Endothelial cell of umbilical vein (primary cell): Measurements from ENCODE around the gene CELF3. TPM values are rescaled to one million over a fixed set of nuclear protein-coding genes. Genes with fewer than 3 reads are reported as not detected.

Experiments
- BruUV-seq: library from RNA; stranded (reverse); fragments of 400-500 nt; replicated peaks from 2 replicates; lab custom pipeline; 2021; lab: Mats Ljungman, UMichigan
- CTCF ChIA-PET: fragments of 300-600, 350-600 bp; sonication (Branson Sonifier 250); formaldehyde crosslinking; loops from one replicate; lab custom pipeline; 2021; ENCODE audit warnings: antibody characterized with exemption, inconsistent platforms; lab: Charles Lee
- POLR2A ChIA-PET: fragments of 300-600, 350-600 bp; sonication (Branson Sonifier 250); formaldehyde crosslinking; loops from one replicate; lab custom pipeline; 2021; ENCODE audit warnings: antibody characterized with exemption, inconsistent platforms; lab: Charles Lee
- DNase-seq: peaks from one replicate; pipeline ENCODE4 v3.0.0-alpha.2; 2011; ENCODE audit warnings: low read depth, low spot score
- FAIRE-seq: peaks from 2 replicates; lab custom pipeline; 2011; peaks lifted over from hg19 to GRCh38; lab: Jason Lieb, UNC
- H2AFZ ChIP-seq: 2 replicates; pipeline ENCODE4 v1.6.0; 2012; ENCODE audit warnings: low read depth, low read length, control low read depth, inconsistent platforms
- H3K27ac ChIP-seq: 2 replicates; pipeline ENCODE4 v1.5.1; 2011; ENCODE audit warnings: low read depth, mild to moderate bottlenecking, control low read depth, low read length, moderate library complexity; ENCODE audit not compliant: insufficient read depth
- H3K27me3 ChIP-seq, 2 experiments: 2 replicates each; pipeline versions ENCODE4 v1.6.0 to v1.6.1; 2011; ENCODE audit warnings: low read length in 2 of 2, mixed read lengths in 1 of 2; ENCODE audit not compliant: control insufficient read depth in 2 of 2, insufficient read depth in 2 of 2
- H3K36me3 ChIP-seq, 2 experiments: 2 replicates in 1 of 2; 3 replicates in 1 of 2; pipeline ENCODE4 v1.5.1; 2011; ENCODE audit warnings: low read length in 2 of 2, mild to moderate bottlenecking in 1 of 2, moderate library complexity in 1 of 2; ENCODE audit not compliant: control insufficient read depth in 2 of 2, insufficient read depth in 2 of 2; ENCODE audit errors: extremely low read depth in 1 of 2
- H3K4me1 ChIP-seq: 3 replicates; pipeline ENCODE4 v1.5.1; 2011; ENCODE audit warnings: mild to moderate bottlenecking, low read length; ENCODE audit not compliant: control insufficient read depth, insufficient read depth; ENCODE audit errors: extremely low read depth
- H3K4me2 ChIP-seq: 2 replicates; pipeline ENCODE4 v1.6.1; 2011; ENCODE audit warnings: low read length, control low read depth, mixed read lengths; ENCODE audit not compliant: insufficient read depth
- H3K4me3 ChIP-seq, 3 experiments: fragments of 200-600 bp in 1 of 3; sonication (generic), shearing (Covaris generic) in 1 of 3; replicated peaks in 1 of 3; 2 replicates each; pipeline ENCODE4 v1.5.1; 2011 to 2016; ENCODE audit warnings: control low read depth in 3 of 3, low read length in 3 of 3, mild to moderate bottlenecking in 2 of 3, inconsistent platforms in 1 of 3, low read depth in 1 of 3, moderate library complexity in 1 of 3; ENCODE audit not compliant: insufficient read depth in 1 of 3
- H3K79me2 ChIP-seq: 2 replicates; pipeline ENCODE4 v1.6.0; 2012; ENCODE audit warnings: low read length, inconsistent platforms; ENCODE audit not compliant: control insufficient read depth, insufficient read depth
- H3K9ac ChIP-seq: replicated peaks from 2 replicates; pipeline ENCODE3; 2011; ENCODE audit warnings: low read length, control low read depth; ENCODE audit not compliant: insufficient read depth; ENCODE audit errors: extremely low read depth
- H3K9me1 ChIP-seq: replicated peaks from 3 replicates; pipeline ENCODE4 v1.6.0; 2011; ENCODE audit warnings: mild to moderate bottlenecking, low read length; ENCODE audit not compliant: control insufficient read depth, insufficient read depth; ENCODE audit errors: extremely low read depth
- H3K9me3 ChIP-seq: replicated peaks from 2 replicates; pipeline ENCODE4 v1.5.1; 2012; ENCODE audit warnings: low read length, inconsistent platforms; ENCODE audit not compliant: control insufficient read depth, insufficient read depth
- H4K20me1 ChIP-seq: replicated peaks from 2 replicates; pipeline ENCODE3; 2011; ENCODE audit warnings: mild to moderate bottlenecking, low read length; ENCODE audit not compliant: control insufficient read depth, insufficient read depth; ENCODE audit errors: extremely low read depth
- EZH2 ChIP-seq: IDR thresholded peaks from 2 replicates; pipeline ENCODE4 v1.6.1; 2012; ENCODE audit warnings: borderline replicate concordance, low read depth, mild to moderate bottlenecking, moderate library complexity, low read length, inconsistent platforms; ENCODE audit not compliant: severe bottlenecking
- FOS ChIP-seq: IDR thresholded peaks from 2 replicates; pipeline ENCODE4 v1.6.1; 2011; ENCODE audit warnings: mild to moderate bottlenecking, low read length, moderate library complexity, borderline replicate concordance; ENCODE audit not compliant: insufficient read depth
- GATA2 ChIP-seq: IDR thresholded peaks from 2 replicates; pipeline ENCODE4 v1.7.0; 2011; ENCODE audit warnings: low read depth, mild to moderate bottlenecking, moderate library complexity, mixed read lengths, low read length; ENCODE audit not compliant: insufficient read length, insufficient read depth
- JUN ChIP-seq: IDR thresholded peaks from 2 replicates; pipeline ENCODE4 v1.6.1; 2011; ENCODE audit warnings: borderline replicate concordance, low read depth; ENCODE audit not compliant: insufficient read length, insufficient read depth
- MYC ChIP-seq: IDR thresholded peaks from one replicate; pipeline ENCODE4 v1.6.1; 2011; ENCODE audit warnings: mild to moderate bottlenecking, low read depth, low read length
- POLR2A ChIP-seq: IDR thresholded peaks from 2 replicates; pipeline ENCODE4 v1.6.1; 2012; ENCODE audit warnings: low read depth, mild to moderate bottlenecking, control low read depth, low read length
- POLR2AphosphoS5 ChIP-seq: IDR thresholded peaks from 2 replicates; pipeline ENCODE4 v1.6.1; 2012; ENCODE audit warnings: low read depth, mild to moderate bottlenecking, control low read depth, low read length, moderate library complexity; ENCODE audit not compliant: insufficient read depth
- dilution Hi-C: fragments of 300-500 bp; cut with MboI; formaldehyde crosslinking; loops from one replicate; pipeline ENCODE4 v1.15.0; 2019; ENCODE audit warnings: low sequenced_read_pairs; ENCODE audit not compliant: extremely low pct_ligation_motif_present
- intact Hi-C: fragments of 100-400 bp; cut with micrococcal nuclease; formaldehyde crosslinking; loops from one replicate; pipeline ENCODE4 v1.10.0; 2022
- polyA plus RNA-seq, 4 experiments: library from polyadenylated mRNA; depleted of rRNA in 3 of 4; stranded (reverse) in 3 of 4; unstranded in 1 of 4; fragments of >200 nt; gene quantifications; 2 replicates each; pipeline versions ENCODE4 v1.2.1 to v1.2.3, GENCODE V29; 2011 to 2012; ENCODE audit warnings: missing spikeins in 1 of 4
- total RNA-seq: library from RNA; stranded (reverse); gene quantifications from 2 replicates; pipeline ENCODE4 v1.2.3, GENCODE V29; 2021
- TF ChIP-seq, protein P1 (sequence below), 2 donors: IDR thresholded peaks; 1 replicate in 1 of 2; 2 replicates in 1 of 2; pipeline ENCODE4 v1.5.1; 2011; ENCODE audit warnings: low read length in 2 of 2, mild to moderate bottlenecking in 2 of 2, moderate library complexity in 2 of 2, control low read depth in 1 of 2, inconsistent platforms in 1 of 2, low read depth in 1 of 2; ENCODE audit not compliant: insufficient read depth in 1 of 2; ENCODE audit errors: extremely low read depth in 1 of 2
- TF ChIP-seq, protein P2 (sequence below): IDR thresholded peaks from 2 replicates; pipeline ENCODE4 v1.6.1; 2011; ENCODE audit not compliant: insufficient read depth, insufficient read length

Gene CELF3
- total and polyA plus RNA-seq, 2 donors (not counting 3 experiments of a cell fraction or from before 2014, with no cell fraction given), result not detected

DNA sequence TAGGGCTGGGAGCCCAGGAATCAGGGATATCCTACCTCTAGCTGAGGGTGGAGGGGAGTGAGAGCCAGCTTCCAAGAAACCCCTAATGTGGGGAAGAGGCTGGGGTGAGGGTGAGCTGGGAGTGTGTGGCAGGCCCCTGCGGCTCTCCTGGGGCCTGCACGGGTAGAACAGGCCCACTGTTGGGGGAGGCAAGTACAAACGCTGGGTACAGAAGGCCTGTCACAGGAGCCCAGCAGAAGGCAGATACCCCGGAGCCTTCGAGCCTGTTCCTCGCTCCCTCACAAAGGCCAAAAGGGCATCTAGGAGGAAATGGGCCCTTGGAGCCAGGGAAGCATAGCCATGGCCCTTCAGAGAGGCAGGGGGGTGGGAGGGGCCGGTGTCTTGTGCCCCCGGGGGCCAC, 13.7 kb downstream of the CELF3 start:
- no TSS peak for BruUV-seq
- no peak for FAIRE-seq
- ChIA-PET CTCF (no interaction called here), POLR2A (no interaction called here)
- no peak overlapping the region for H3K4me3 ChIP-seq
- peaks cover 13% of the 10 kb centered on the region for H3K4me1 ChIP-seq
- H3K36me3 ChIP-seq, result peaks cover 4 to 5% of the 10 kb centered on the region in 2 experiments
- H3K9me3 ChIP-seq, result no peaks in the 10 kb centered on the region
- dilution Hi-C loops, result no loop called here
- H3K9me1 ChIP-seq, result no peaks in the 10 kb centered on the region
- TF ChIP-seq, protein P1, sequence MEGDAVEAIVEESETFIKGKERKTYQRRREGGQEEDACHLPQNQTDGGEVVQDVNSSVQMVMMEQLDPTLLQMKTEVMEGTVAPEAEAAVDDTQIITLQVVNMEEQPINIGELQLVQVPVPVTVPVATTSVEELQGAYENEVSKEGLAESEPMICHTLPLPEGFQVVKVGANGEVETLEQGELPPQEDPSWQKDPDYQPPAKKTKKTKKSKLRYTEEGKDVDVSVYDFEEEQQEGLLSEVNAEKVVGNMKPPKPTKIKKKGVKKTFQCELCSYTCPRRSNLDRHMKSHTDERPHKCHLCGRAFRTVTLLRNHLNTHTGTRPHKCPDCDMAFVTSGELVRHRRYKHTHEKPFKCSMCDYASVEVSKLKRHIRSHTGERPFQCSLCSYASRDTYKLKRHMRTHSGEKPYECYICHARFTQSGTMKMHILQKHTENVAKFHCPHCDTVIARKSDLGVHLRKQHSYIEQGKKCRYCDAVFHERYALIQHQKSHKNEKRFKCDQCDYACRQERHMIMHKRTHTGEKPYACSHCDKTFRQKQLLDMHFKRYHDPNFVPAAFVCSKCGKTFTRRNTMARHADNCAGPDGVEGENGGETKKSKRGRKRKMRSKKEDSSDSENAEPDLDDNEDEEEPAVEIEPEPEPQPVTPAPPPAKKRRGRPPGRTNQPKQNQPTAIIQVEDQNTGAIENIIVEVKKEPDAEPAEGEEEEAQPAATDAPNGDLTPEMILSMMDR (IDR thresholded peaks at IDR 0.05; ENCODE audit: extremely low read depth in 1 of 2, insufficient read depth in 1 of 2, low read depth in 1 of 2, low read length in 2 of 2), result no peak
- TF ChIP-seq, protein P2, sequence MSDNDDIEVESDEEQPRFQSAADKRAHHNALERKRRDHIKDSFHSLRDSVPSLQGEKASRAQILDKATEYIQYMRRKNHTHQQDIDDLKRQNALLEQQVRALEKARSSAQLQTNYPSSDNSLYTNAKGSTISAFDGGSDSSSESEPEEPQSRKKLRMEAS, result no peak
- TF ChIP-seq MYC, result no peak
- TF ChIP-seq FOS, result no peak
- no peak for TF ChIP-seq EZH2
- no peak for TF ChIP-seq POLR2AphosphoS5
- TF ChIP-seq GATA2, result no peak
- no peak for TF ChIP-seq JUN
- TF ChIP-seq POLR2A, result no peak
- no peaks in the 10 kb centered on the region for H4K20me1 ChIP-seq
- no peak overlapping the region for H2AFZ ChIP-seq
- H3K4me2 ChIP-seq, result no peak overlapping the region
- no peak overlapping the region for H3K27ac ChIP-seq
- H3K79me2 ChIP-seq, result no peaks in the 10 kb centered on the region
- DNase-seq, result no peak
- intact Hi-C loops, result no loop called here
- no peaks in the 10 kb centered on the region for H3K27me3 ChIP-seq
- no peak overlapping the region for H3K9ac ChIP-seq
